ENCODE measurements around the gene APOL4.
"Not testable (repeated sequence)": the region's sequence is repeated elsewhere in the genome, so short reads cannot be mapped to it uniquely, and the experiment has no call there.

- not testable (repeated sequence) for TF ChIP-seq ZNF274 (IDR thresholded peaks at IDR 0.05; ENCODE audit: low read depth, low read length); YY1 (IDR thresholded peaks at IDR 0.05; ENCODE audit: insufficient read depth, insufficient read length); SUZ12 (IDR thresholded peaks at IDR 0.05; ENCODE audit: extremely low read depth, insufficient read depth, insufficient read length)
Observed at GRCh38 chr22:36231051-36231450, 29.4 kb upstream of the APOL4 start.
